GM12875 (cell line): Measurements from ENCODE around the gene FGL2.

ENCODE experiments used
- H3K4me3 ChIP-seq: one replicate; pipeline ENCODE4 v1.5.1; 2011; ENCODE audit warnings: low read depth, low read length, control low read depth
- CTCF ChIP-seq: IDR thresholded peaks from 2 replicates; pipeline ENCODE4 v1.5.1; 2011; ENCODE audit warnings: low read depth, mild to moderate bottlenecking, control low read depth, inconsistent platforms, low read length, moderate library complexity, borderline replicate concordance; ENCODE audit not compliant: insufficient read depth

The FGL2 gene

GRCh38 chr7:77199013-77199966, at the start of gene FGL2:
Gene FGL2 (minus strand): TSS chr7:77199819. CDS start chr7:77199793, 26 bp downstream.
- peak within 1 kb of the TSS; percentile 67 for H3K4me3 ChIP-seq
- TF ChIP-seq CTCF, result no peak

- no peak for TF ChIP-seq CTCF
Observed at GRCh38 chr7:77248154-77248553, 48.5 kb upstream of the FGL2 start.

GRCh38 chr7:77247206-77247850, 47.7 kb upstream of the FGL2 start:
- peak; percentile 62; the same call in 1 of the 2 replicates for TF ChIP-seq CTCF
- H3K4me3 ChIP-seq, result no peak overlapping the region

More at GRCh38 chr7:77248154-77248553, 48.5 kb upstream of the FGL2 start:
- H3K4me3 ChIP-seq, result no peak overlapping the region

GRCh38 chr7:77246026-77246640, 46.5 kb upstream of the FGL2 start:
- H3K4me3 ChIP-seq, result no peak overlapping the region
- no peak for TF ChIP-seq CTCF

GRCh38 chr7:77245015-77245755, 45.6 kb upstream of the FGL2 start:
- H3K4me3 ChIP-seq, result no peak overlapping the region
- TF ChIP-seq CTCF, result no peak

- no peak overlapping the region for H3K4me3 ChIP-seq
- TF ChIP-seq CTCF, result no peak
Observed at GRCh38 chr7:77244222-77244934, 44.8 kb upstream of the FGL2 start.
